H1 (cell line): ENCODE data around the gene CHST12. TPM values are rescaled to one million over a fixed set of nuclear protein-coding genes. Genes with fewer than 3 reads are reported as not detected.

Experiments used
- CTCF ChIA-PET: fragments of 300-600 bp; sonication (Branson Sonifier 250); formaldehyde crosslinking; loops from one replicate; lab custom pipeline; 2021; ENCODE audit not compliant: partially characterized antibody; lab: Charles Lee
- POLR2A ChIA-PET: fragments of 300-600 bp; sonication (Branson Sonifier 250); formaldehyde crosslinking; loops from one replicate; lab custom pipeline; 2021; ENCODE audit warnings: inconsistent platforms; ENCODE audit not compliant: partially characterized antibody; lab: Charles Lee
- DNase-seq, 2 experiments: peaks; one replicate each; pipeline versions ENCODE4 v3.0.0 to v3.0.0-alpha.2; 2010 to 2022; ENCODE audit warnings: low spot score in 2 of 2, low read depth in 1 of 2, mixed read lengths in 1 of 2
- FAIRE-seq: peaks from 2 replicates; lab custom pipeline; 2011; peaks lifted over from hg19 to GRCh38; lab: Jason Lieb, UNC
- H2AFZ ChIP-seq: 2 replicates; pipeline ENCODE4 v1.8.1; 2012; ENCODE audit warnings: low read length, inconsistent platforms
- H2AK5ac ChIP-seq: 2 replicates; pipeline ENCODE4 v1.6.1; 2013; ENCODE audit warnings: low read depth, low read length
- H2BK120ac ChIP-seq: replicated peaks from 2 replicates; pipeline ENCODE3; 2013; ENCODE audit warnings: low read depth, low read length, inconsistent platforms
- H2BK12ac ChIP-seq: 2 replicates; pipeline ENCODE4 v1.6.1; 2013; ENCODE audit warnings: low read depth, low read length
- H2BK15ac ChIP-seq: 2 replicates; pipeline ENCODE4 v1.6.1; 2013; ENCODE audit warnings: low read length
- H2BK20ac ChIP-seq: 2 replicates; pipeline ENCODE4 v1.6.1; 2013; ENCODE audit warnings: low read length
- H2BK5ac ChIP-seq: 2 replicates; pipeline ENCODE4 v1.6.1; 2013; ENCODE audit warnings: low read depth, low read length
- H3K14ac ChIP-seq: 2 replicates; pipeline ENCODE4 v1.6.1; 2013; ENCODE audit warnings: inconsistent platforms; ENCODE audit not compliant: insufficient read length
- H3K18ac ChIP-seq: 2 replicates; pipeline ENCODE4 v1.6.1; 2013; ENCODE audit warnings: low read length; ENCODE audit errors: extremely low read depth
- H3K23ac ChIP-seq: 2 replicates; pipeline ENCODE4 v1.6.1; 2013; ENCODE audit warnings: inconsistent platforms; ENCODE audit not compliant: insufficient read length
- H3K23me2 ChIP-seq: 2 replicates; pipeline ENCODE4 v1.6.1; 2013; ENCODE audit warnings: low read depth, low read length
- H3K27ac ChIP-seq: 2 replicates; pipeline ENCODE4 v1.6.1; 2011; ENCODE audit warnings: low read depth, low read length, inconsistent platforms
- H3K27me3 ChIP-seq, 4 experiments: replicated peaks in 1 of 4; 1 replicate in 1 of 4; 2 replicates in 3 of 4; pipeline versions ENCODE4 v1.6.1 to v1.8.1; 2011 to 2013; ENCODE audit warnings: low read length in 3 of 4, mild to moderate bottlenecking in 3 of 4, inconsistent platforms in 2 of 4, mixed read lengths in 2 of 4, moderate library complexity in 1 of 4; ENCODE audit not compliant: control insufficient read depth in 3 of 4, insufficient read depth in 3 of 4; ENCODE audit errors: extremely low read depth in 1 of 4
- H3K36me3 ChIP-seq, 4 experiments: 2 replicates each; pipeline versions ENCODE4 v1.6.1 to v1.8.1; 2011 to 2013; ENCODE audit warnings: mild to moderate bottlenecking in 4 of 4, low read length in 3 of 4, moderate library complexity in 2 of 4, control low read depth in 1 of 4, inconsistent platforms in 1 of 4; ENCODE audit not compliant: insufficient read depth in 4 of 4, control insufficient read depth in 2 of 4
- H3K4ac ChIP-seq: replicated peaks from 2 replicates; pipeline ENCODE3; 2013; ENCODE audit warnings: low read length, low read depth, mixed read lengths, inconsistent platforms; ENCODE audit not compliant: insufficient read length
- H3K4me1 ChIP-seq, 4 experiments: replicated peaks in 1 of 4; 1 replicate in 1 of 4; 2 replicates in 3 of 4; pipeline versions ENCODE4 v1.6.1 to v1.8.1; 2011 to 2013; ENCODE audit warnings: low read length in 3 of 4, inconsistent platforms in 2 of 4, mixed read lengths in 1 of 4; ENCODE audit not compliant: insufficient read depth in 4 of 4, control insufficient read depth in 3 of 4
- H3K4me2 ChIP-seq, 2 experiments: 2 replicates each; pipeline versions ENCODE4 v1.6.1 to v1.8.1; 2011 to 2013; ENCODE audit warnings: low read depth in 2 of 2, low read length in 2 of 2, control low read depth in 1 of 2, inconsistent platforms in 1 of 2, mild to moderate bottlenecking in 1 of 2; ENCODE audit not compliant: insufficient read depth in 1 of 2
- H3K4me3 ChIP-seq, 4 experiments: fragments of 200-600, 300-600 bp in 1 of 4; sonication (generic), shearing (Covaris generic), sonication (Bioruptor Twin) in 1 of 4; 2 replicates each; pipeline versions ENCODE4 v1.5.1 to v1.8.1; 2011 to 2016; ENCODE audit warnings: low read length in 4 of 4, low read depth in 3 of 4, control low read depth in 2 of 4, inconsistent platforms in 2 of 4, mild to moderate bottlenecking in 2 of 4, mixed read lengths in 1 of 4, moderate library complexity in 1 of 4; ENCODE audit not compliant: insufficient read depth in 2 of 4; ENCODE audit errors: extremely low read depth in 1 of 4
- H3K56ac ChIP-seq: replicated peaks from 2 replicates; pipeline ENCODE3; 2013; ENCODE audit warnings: low read depth, mild to moderate bottlenecking, mixed read lengths, low read length, inconsistent platforms; ENCODE audit not compliant: insufficient read length
- H3K79me1 ChIP-seq: 2 replicates; pipeline ENCODE4 v1.6.1; 2013; ENCODE audit warnings: low read depth, low read length, control low read depth
- H3K79me2 ChIP-seq, 2 experiments: 2 replicates each; pipeline versions ENCODE4 v1.6.1 to v1.8.1; 2012 to 2013; ENCODE audit warnings: low read length in 2 of 2, mild to moderate bottlenecking in 2 of 2, inconsistent platforms in 1 of 2; ENCODE audit not compliant: insufficient read depth in 2 of 2, control insufficient read depth in 1 of 2
- H3K9ac ChIP-seq, 4 experiments: replicated peaks in 1 of 4; 1 replicate in 1 of 4; 2 replicates in 3 of 4; pipeline versions ENCODE4 v1.6.1 to v1.8.1; 2011 to 2013; ENCODE audit warnings: low read depth in 3 of 4, low read length in 3 of 4, control low read depth in 2 of 4, mild to moderate bottlenecking in 2 of 4, moderate library complexity in 2 of 4, inconsistent platforms in 1 of 4; ENCODE audit errors: extremely low read depth in 1 of 4
- H3K9me3 ChIP-seq, 2 experiments: 2 replicates each; pipeline versions ENCODE4 v1.6.1 to v1.8.1; 2012 to 2013; ENCODE audit warnings: mild to moderate bottlenecking in 2 of 2, moderate library complexity in 2 of 2, control low read depth in 1 of 2, inconsistent platforms in 1 of 2, low read depth in 1 of 2, low read length in 1 of 2, mixed read lengths in 1 of 2; ENCODE audit not compliant: insufficient read depth in 2 of 2
- H4K20me1 ChIP-seq, 2 experiments: replicated peaks in 1 of 2; 2 replicates each; pipeline versions ENCODE3 to v1.8.1; 2011 to 2013; ENCODE audit warnings: inconsistent platforms in 2 of 2, low read length in 2 of 2, mild to moderate bottlenecking in 1 of 2; ENCODE audit not compliant: insufficient read depth in 2 of 2, control insufficient read depth in 1 of 2
- H4K5ac ChIP-seq: 2 replicates; pipeline ENCODE4 v1.6.1; 2013; ENCODE audit warnings: low read length, low read depth, mixed read lengths, inconsistent platforms; ENCODE audit not compliant: insufficient read length
- H4K8ac ChIP-seq: 2 replicates; pipeline ENCODE4 v1.8.0; 2013; ENCODE audit warnings: mild to moderate bottlenecking, moderate library complexity, low read length, inconsistent platforms; ENCODE audit not compliant: insufficient read depth; ENCODE audit errors: extremely low read depth
- H4K91ac ChIP-seq: replicated peaks from 2 replicates; pipeline ENCODE3; 2013; ENCODE audit warnings: low read length, mixed read lengths, inconsistent platforms; ENCODE audit not compliant: insufficient read length
- CHD2 ChIP-seq: IDR thresholded peaks from 2 replicates; pipeline ENCODE4 v1.6.1; 2012; ENCODE audit warnings: low read length, improper control_type of control experiment
- GABPA ChIP-seq: IDR thresholded peaks from 2 replicates; pipeline ENCODE4 v1.6.1; 2011; ENCODE audit warnings: mild to moderate bottlenecking, low read length, moderate library complexity, borderline replicate concordance; ENCODE audit not compliant: insufficient read depth
- POLR2AphosphoS5 ChIP-seq: IDR thresholded peaks from 2 replicates; pipeline ENCODE4 v1.6.1; 2011; ENCODE audit warnings: low read depth, low read length
- POU5F1 ChIP-seq: IDR thresholded peaks from 2 replicates; pipeline ENCODE4 v1.6.1; 2011; ENCODE audit warnings: low read depth, mild to moderate bottlenecking, low read length, moderate library complexity
- SRF ChIP-seq: IDR thresholded peaks from 2 replicates; pipeline ENCODE4 v1.6.1; 2011; ENCODE audit warnings: mild to moderate bottlenecking, low read depth, low read length, moderate library complexity
- USF2 ChIP-seq: IDR thresholded peaks from 2 replicates; pipeline ENCODE4 v1.6.1; 2011; ENCODE audit warnings: low read length, improper control_type of control experiment
- WGBS, 2 experiments: shearing (Covaris generic) in 1 of 2; methylation state at CpG; one replicate each; pipeline versions ENCODE4 v1.1.6 to v1.1.7; 2013 to 2015; ENCODE audit warnings: low lambda C conversion rate in 2 of 2, mixed read lengths in 2 of 2, inconsistent platforms in 1 of 2, low coverage in 1 of 2, missing lambda C conversion rate in 1 of 2; ENCODE audit not compliant: insufficient replicate concordance in 2 of 2, insufficient coverage in 1 of 2, insufficient read length in 1 of 2; ENCODE audit errors: extremely low coverage in 1 of 2, missing lambda C conversion rate in 1 of 2; 5-methylcytosine and 5-hydroxymethylcytosine counted together
- polyA plus RNA-seq, 7 experiments: library from polyadenylated mRNA; depleted of rRNA in 3 of 7; stranded (reverse) in 5 of 7; unstranded in 2 of 7; fragments of >200 nt in 5 of 7; fragments of 200-250 nt in 2 of 7; gene quantifications; 1 replicate in 5 of 7; 2 replicates in 1 of 7; 4 replicates in 1 of 7; pipeline versions ENCODE4 v1.2.1 to v1.2.3, GENCODE V29; 2011 to 2013; ENCODE audit warnings: missing spikeins in 2 of 7, mixed read lengths in 2 of 7
- total RNA-seq: library from RNA; stranded (reverse); fragmentation: NEBNext Ultra II Directional; extraction: Animal tissue kit (Norgen Biotek cat#: 25700); gene quantifications from 2 replicates; pipeline ENCODE4 v1.2.1, GENCODE V29; 2021
- TF ChIP-seq, protein P1 (sequence below), 3 experiments: IDR thresholded peaks; 1 replicate in 2 of 3; 2 replicates in 1 of 3; pipeline versions ENCODE4 v1.5.1 to v1.6.1; 2011; ENCODE audit warnings: low read length in 3 of 3, mild to moderate bottlenecking in 3 of 3, inconsistent platforms in 2 of 3, low read depth in 1 of 3, moderate library complexity in 1 of 3; ENCODE audit not compliant: insufficient read depth in 1 of 3; ENCODE audit errors: control extremely low read depth in 1 of 3

The CHST12 gene
- total and polyA plus RNA-seq, 2 of the 8 experiments (the other 6 are each of a cell fraction or from before 2014, with no cell fraction given) = 13.4 to 24.1 TPM

GRCh38 chr7:2471022-2471329 is 67.6 kb downstream of the CHST12 start:
- no peak overlapping the region; a peak in 1 of 4 replicates for H3K4me2 ChIP-seq
- peak overlapping the region; percentile 11 for H2BK120ac ChIP-seq
- no peaks in the 10 kb centered on the region for H3K36me3 ChIP-seq
- H2BK12ac ChIP-seq = peak overlapping the region; percentile 95; the same call in 1 of the 2 replicates
- H2AFZ ChIP-seq = no peak overlapping the region
- H2AK5ac ChIP-seq = peak overlapping the region; percentile 24; the same call in 1 of the 2 replicates
- no peak overlapping the region for H3K14ac ChIP-seq
- H4K8ac ChIP-seq = no peak overlapping the region; the same call in 1 of the 2 replicates
- H2BK15ac ChIP-seq = no peak overlapping the region; the same call in 1 of the 2 replicates
- ChIA-PET POLR2A (interaction anchor here (0.6 to 1.6 kb wide), 8 partner anchors 10 to 173 kb away, joined by 3 to 7 read pairs (median 3); partner anchors contain the start of gene BRAT1), CTCF (interaction anchor here (0.5 to 15.9 kb wide), 21 partner anchors 9 to 210 kb away, joined by 3 to 266 read pairs (median 7); no protein-coding TSS in a partner anchor)
- H4K20me1 ChIP-seq = no peaks in the 10 kb centered on the region
- no peaks in the 10 kb centered on the region; the same call in 1 of the 2 replicates for H3K23me2 ChIP-seq
- 93% methylated on average over 5 of the region's 5 CpGs; no CpG with 5 or more reads in 1 of the 2 experiments for WGBS, 2 experiments
- no peaks in the 10 kb centered on the region; a peak in 2 of 7 replicates for H3K27me3 ChIP-seq
- no peak for FAIRE-seq
- no peak overlapping the region for H3K56ac ChIP-seq
- no peaks in the 10 kb centered on the region for H3K9me3 ChIP-seq
- peak overlapping the region; percentile 15 for H3K4ac ChIP-seq
- H3K23ac ChIP-seq = no peak overlapping the region
- H3K4me3 ChIP-seq = no peak overlapping the region
- H3K4me1 ChIP-seq = peaks cover under 1 to 21% (median 17%) of the 10 kb centered on the region in 4 experiments
- H3K27ac ChIP-seq = no peak overlapping the region
- H4K91ac ChIP-seq = peak overlapping the region; percentile 35
- no peaks in the 10 kb centered on the region for H3K79me1 ChIP-seq
- peak overlapping the region; percentile 34 for H3K18ac ChIP-seq
- TF ChIP-seq POU5F1 (no peak), SRF (no peak), GABPA (no peak), POLR2AphosphoS5 (no peak), USF2 (no peak), CHD2 (no peak)
- TF ChIP-seq, protein P1, sequence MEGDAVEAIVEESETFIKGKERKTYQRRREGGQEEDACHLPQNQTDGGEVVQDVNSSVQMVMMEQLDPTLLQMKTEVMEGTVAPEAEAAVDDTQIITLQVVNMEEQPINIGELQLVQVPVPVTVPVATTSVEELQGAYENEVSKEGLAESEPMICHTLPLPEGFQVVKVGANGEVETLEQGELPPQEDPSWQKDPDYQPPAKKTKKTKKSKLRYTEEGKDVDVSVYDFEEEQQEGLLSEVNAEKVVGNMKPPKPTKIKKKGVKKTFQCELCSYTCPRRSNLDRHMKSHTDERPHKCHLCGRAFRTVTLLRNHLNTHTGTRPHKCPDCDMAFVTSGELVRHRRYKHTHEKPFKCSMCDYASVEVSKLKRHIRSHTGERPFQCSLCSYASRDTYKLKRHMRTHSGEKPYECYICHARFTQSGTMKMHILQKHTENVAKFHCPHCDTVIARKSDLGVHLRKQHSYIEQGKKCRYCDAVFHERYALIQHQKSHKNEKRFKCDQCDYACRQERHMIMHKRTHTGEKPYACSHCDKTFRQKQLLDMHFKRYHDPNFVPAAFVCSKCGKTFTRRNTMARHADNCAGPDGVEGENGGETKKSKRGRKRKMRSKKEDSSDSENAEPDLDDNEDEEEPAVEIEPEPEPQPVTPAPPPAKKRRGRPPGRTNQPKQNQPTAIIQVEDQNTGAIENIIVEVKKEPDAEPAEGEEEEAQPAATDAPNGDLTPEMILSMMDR (IDR thresholded peaks at IDR 0.05; ENCODE audit: control extremely low read depth in 1 of 3, insufficient read depth in 1 of 3, low read depth in 1 of 3, low read length in 3 of 3) = no peak
- no peak overlapping the region for H3K9ac ChIP-seq
- no peak for DNase-seq
- peak overlapping the region; percentile 83 for H2BK20ac ChIP-seq
- H4K5ac ChIP-seq = no peak overlapping the region
- no peaks in the 10 kb centered on the region for H3K79me2 ChIP-seq
- peak overlapping the region; percentile 96; the same call in 1 of the 2 replicates for H2BK5ac ChIP-seq
